OCI-LY7 (cell line): Measurements from ENCODE around the gene GLS2. TPM values are rescaled to one million over a fixed set of nuclear protein-coding genes. Genes with fewer than 3 reads are reported as not detected.
A peak's percentile ranks its signal among the peaks of the same experiment; 100 is the strongest.

ENCODE experiments used
- BruUV-seq: library from RNA; stranded (reverse); fragments of 400-500 nt; replicated peaks from 2 replicates; lab custom pipeline; 2021; lab: Mats Ljungman, UMichigan
- CTCF ChIA-PET: fragments of 300-600 bp; sonication (Branson Sonifier 250); formaldehyde crosslinking; loops from one replicate; lab custom pipeline; 2022; ENCODE audit warnings: antibody characterized with exemption; ENCODE audit not compliant: unreplicated experiment; lab: Charles Lee
- POLR2A ChIA-PET: fragments of 300-600 bp; sonication (Branson Sonifier 250); formaldehyde crosslinking; loops from one replicate; lab custom pipeline; 2022; ENCODE audit warnings: antibody characterized with exemption; lab: Charles Lee
- DNase-seq: peaks from one replicate; pipeline ENCODE4 v3.0.0-alpha.2; 2015; ENCODE audit warnings: low spot score
- H2AFZ ChIP-seq: fragments of 200-600 bp; sonication (generic), shearing (Covaris generic); 2 replicates; pipeline ENCODE4 v1.6.1; 2014; ENCODE audit warnings: mild to moderate bottlenecking, antibody characterized with exemption, low read length, moderate library complexity
- H3K27ac ChIP-seq: fragments of 200-600 bp; sonication (generic); 2 replicates; pipeline ENCODE4 v1.5.1; 2014; ENCODE audit warnings: mixed run types, low read depth, mild to moderate bottlenecking, moderate library complexity, low read length, inconsistent platforms; ENCODE audit not compliant: poor library complexity, severe bottlenecking
- H3K36me3 ChIP-seq: fragments of 200-600 bp; sonication (generic); 2 replicates; pipeline ENCODE4 v1.6.1; 2014; ENCODE audit warnings: mild to moderate bottlenecking, antibody characterized with exemption, low read length, moderate library complexity, mixed read lengths; ENCODE audit not compliant: insufficient read depth
- H3K4me1 ChIP-seq: fragments of 200-600 bp; sonication (generic); 2 replicates; pipeline ENCODE4 v1.5.1; 2014; ENCODE audit warnings: mild to moderate bottlenecking, low read length; ENCODE audit not compliant: insufficient read depth, poor library complexity, severe bottlenecking
- H3K4me2 ChIP-seq: fragments of 200-600 bp; sonication (generic); 2 replicates; pipeline ENCODE4 v1.6.1; 2014; ENCODE audit warnings: mild to moderate bottlenecking, low read length
- H3K4me3 ChIP-seq: fragments of 200-600 bp; sonication (generic); 2 replicates; pipeline ENCODE4 v1.5.1; 2014; ENCODE audit warnings: mild to moderate bottlenecking, low read depth, low read length; ENCODE audit not compliant: poor library complexity, severe bottlenecking
- H3K79me2 ChIP-seq: fragments of 200-600 bp; sonication (generic); 2 replicates; pipeline ENCODE4 v1.6.1; 2016; ENCODE audit warnings: low read depth, mild to moderate bottlenecking, low read length, moderate library complexity, mixed read lengths; ENCODE audit not compliant: insufficient read depth
- H3K9me2 ChIP-seq: fragments of 200-600 bp; sonication (generic); 2 replicates; pipeline ENCODE4 v1.6.1; 2016; ENCODE audit warnings: mild to moderate bottlenecking, low read length, mixed read lengths; ENCODE audit not compliant: insufficient read depth
- H3K9me3 ChIP-seq: fragments of 200-600 bp; sonication (generic); 2 replicates; pipeline ENCODE4 v1.6.1; 2014; ENCODE audit warnings: mild to moderate bottlenecking, mixed run types, low read length, mixed read lengths
- H4K20me1 ChIP-seq: fragments of 200-600 bp; sonication (generic); 2 replicates; pipeline ENCODE4 v1.6.1; 2014; ENCODE audit warnings: mild to moderate bottlenecking, antibody characterized with exemption, low read length, moderate library complexity, mixed read lengths; ENCODE audit not compliant: insufficient read depth
- CTCF ChIP-seq: fragments of 200-600 bp; sonication (generic); conservative IDR thresholded peaks from 2 replicates; pipeline ENCODE4 v1.5.1; 2014; ENCODE audit warnings: mild to moderate bottlenecking, antibody characterized with exemption, low read length, moderate library complexity, mixed read lengths
- EZH2phosphoT487 ChIP-seq: fragments of 200-600 bp; sonication (generic); IDR thresholded peaks from 2 replicates; pipeline ENCODE4 v1.6.1; 2018; ENCODE audit warnings: low read depth, borderline replicate concordance, mild to moderate bottlenecking, mixed run types, antibody characterized with exemption, low read length, moderate library complexity, mixed read lengths
- intact Hi-C: fragments of 100-400 bp; cut with micrococcal nuclease; formaldehyde crosslinking; loops from one replicate; pipeline ENCODE4 v1.10.0; 2022; ENCODE audit not compliant: unreplicated experiment
- total RNA-seq, 2 experiments: library from RNA; depleted of rRNA in 1 of 2; stranded (reverse); fragments of >200 nt in 1 of 2; shearing (Covaris generic) in 1 of 2; gene quantifications; 2 replicates each; pipeline ENCODE4 v1.2.3, GENCODE V29; 2014 to 2022

Gene GLS2
- total RNA-seq, 2 experiments from 2014 or later, result not detected

DNA sequence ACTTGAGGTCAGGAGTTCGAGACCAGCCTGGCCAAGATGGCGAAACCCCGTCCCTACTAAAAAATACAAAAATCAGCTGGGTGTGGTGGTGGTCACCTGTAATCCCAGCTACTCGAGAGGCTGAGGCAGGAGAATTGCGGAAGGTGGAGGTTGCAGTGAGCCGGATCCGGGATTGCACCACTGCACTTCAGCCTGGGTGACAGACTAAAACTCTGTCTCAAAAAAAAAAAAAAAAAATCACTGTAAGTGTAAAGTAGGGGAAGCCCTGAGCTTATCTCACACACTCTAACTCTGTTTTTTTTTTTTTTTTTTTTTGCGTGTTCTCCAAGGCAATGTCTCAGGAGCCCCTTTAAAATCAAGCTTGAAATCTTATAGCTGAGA is 33.2 kb upstream of the GLS2 start:
- no peaks in the 10 kb centered on the region for H3K79me2 ChIP-seq
- no peak overlapping the region for H2AFZ ChIP-seq
- H4K20me1 ChIP-seq, result no peaks in the 10 kb centered on the region
- no peak for DNase-seq
- no peaks in the 10 kb centered on the region for H3K9me2 ChIP-seq
- TF ChIP-seq EZH2phosphoT487 (no peak), CTCF (no peak)
- H3K9me3 ChIP-seq, result no peaks in the 10 kb centered on the region
- BruUV-seq, result no TSS peak
- H3K4me2 ChIP-seq, result peak overlapping the region; percentile 39; the same call in 1 of the 2 replicates
- H3K4me3 ChIP-seq, result no peak overlapping the region
- H3K36me3 ChIP-seq, result no peaks in the 10 kb centered on the region
- CTCF ChIA-PET, result interaction anchor here (0.6 to 1.4 kb wide), 2 partner anchors 116 to 716 kb away, joined by 3 to 8 read pairs; no protein-coding TSS in a partner anchor
- no peak overlapping the region for H3K27ac ChIP-seq
- POLR2A ChIA-PET, result interaction anchor here (0.6 to 1.3 kb wide), 9 partner anchors 9 to 665 kb away, joined by 3 to 9 read pairs (median 4); no protein-coding TSS in a partner anchor
- no peaks in the 10 kb centered on the region for H3K4me1 ChIP-seq
- intact Hi-C loops, result no loop called here

- BruUV-seq, result no TSS peak
- no peaks in the 10 kb centered on the region for H3K36me3 ChIP-seq
- H3K4me3 ChIP-seq, result no peak overlapping the region
- ChIA-PET POLR2A (interaction anchor here (0.6 to 0.7 kb wide), 3 partner anchors 36 to 666 kb away, joined by 3 to 4 read pairs (median 4); no protein-coding TSS in a partner anchor), CTCF (interaction anchor here (1.4 kb wide), 1 partner anchor 116 kb away, joined by 3 read pairs; no protein-coding TSS in a partner anchor)
- no peaks in the 10 kb centered on the region for H3K4me1 ChIP-seq
- H3K9me3 ChIP-seq, result no peaks in the 10 kb centered on the region
- no peaks in the 10 kb centered on the region for H4K20me1 ChIP-seq
- intact Hi-C loops, result no loop called here
- DNase-seq, result no peak
- no peak overlapping the region for H3K4me2 ChIP-seq
- no peaks in the 10 kb centered on the region for H3K79me2 ChIP-seq
- TF ChIP-seq EZH2phosphoT487 (no peak), CTCF (no peak)
- no peak overlapping the region for H3K27ac ChIP-seq
- no peak overlapping the region for H2AFZ ChIP-seq
- no peaks in the 10 kb centered on the region for H3K9me2 ChIP-seq
Observed at GRCh38 chr12:56520506-56520905, 32.5 kb upstream of the GLS2 start.

GRCh38 chr12:56520048-56520447 is 32.1 kb upstream of the GLS2 start:
- Histone ChIP-seq H3K9me2 (no peaks in the 10 kb centered on the region), H3K27ac (no peak overlapping the region), H4K20me1 (no peaks in the 10 kb centered on the region), H3K4me3 (no peak overlapping the region), H3K4me2 (no peak overlapping the region), H3K4me1 (no peaks in the 10 kb centered on the region), H3K79me2 (no peaks in the 10 kb centered on the region), H3K36me3 (no peaks in the 10 kb centered on the region), H3K9me3 (no peaks in the 10 kb centered on the region), H2AFZ (no peak overlapping the region)
- no peak for DNase-seq
- intact Hi-C loops, result no loop called here
- BruUV-seq, result no TSS peak
- TF ChIP-seq CTCF, result no peak
- no peak for TF ChIP-seq EZH2phosphoT487
- ChIA-PET POLR2A (interaction anchor here (0.6 kb wide), 1 partner anchor 178 kb away, joined by 3 read pairs; no protein-coding TSS in a partner anchor), CTCF (no interaction called here)
